ENCODE data around the gene SPPL2B. TPM values are rescaled to one million over a fixed set of nuclear protein-coding genes. Genes with fewer than 3 reads are reported as not detected.

The SPPL2B gene
- total RNA-seq, 4 donors from 2014 or later = 47.8 to 97.8 (median 67.3) TPM

DNA sequence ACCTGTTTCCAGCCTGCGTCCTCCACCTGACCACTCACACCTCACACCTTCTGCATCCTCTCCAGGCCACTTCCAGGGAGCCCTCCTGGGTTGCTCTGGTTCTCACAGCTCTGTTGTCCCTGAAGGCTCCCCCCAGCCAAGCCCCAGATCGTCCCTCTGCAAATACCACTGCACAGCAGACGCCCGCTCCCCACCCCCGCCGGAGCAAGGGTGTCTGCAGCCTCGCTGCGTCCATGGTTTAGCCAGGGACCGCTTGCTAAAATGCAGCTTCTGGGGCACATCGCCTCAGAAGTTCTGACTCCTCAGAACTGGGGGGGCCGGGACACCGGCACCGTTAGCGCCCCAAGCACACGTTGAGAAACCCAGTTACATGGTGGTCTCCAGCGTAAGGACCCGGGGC lies 21.5 kb upstream of the SPPL2B start:
- Histone ChIP-seq H3K9me3 (no peaks in the 10 kb centered on the region), H3K4me1 (peaks cover 0 to 10% of the 10 kb centered on the region in 2 donors), H3K27ac (no peak overlapping the region), H3K27me3 (peaks cover 20% of the 10 kb centered on the region), H3K36me3 (no peaks in the 10 kb centered on the region), H3K4me3 (replicated peaks in 1 of 3) (no peak overlapping the region)
- 55 to 62% methylated on average over 10 to 17 of the region's 17 CpGs for WGBS, 2 donors
- no peak for TF ChIP-seq POLR2A (IDR thresholded peaks at IDR 0.05)
- TF ChIP-seq, protein P1, sequence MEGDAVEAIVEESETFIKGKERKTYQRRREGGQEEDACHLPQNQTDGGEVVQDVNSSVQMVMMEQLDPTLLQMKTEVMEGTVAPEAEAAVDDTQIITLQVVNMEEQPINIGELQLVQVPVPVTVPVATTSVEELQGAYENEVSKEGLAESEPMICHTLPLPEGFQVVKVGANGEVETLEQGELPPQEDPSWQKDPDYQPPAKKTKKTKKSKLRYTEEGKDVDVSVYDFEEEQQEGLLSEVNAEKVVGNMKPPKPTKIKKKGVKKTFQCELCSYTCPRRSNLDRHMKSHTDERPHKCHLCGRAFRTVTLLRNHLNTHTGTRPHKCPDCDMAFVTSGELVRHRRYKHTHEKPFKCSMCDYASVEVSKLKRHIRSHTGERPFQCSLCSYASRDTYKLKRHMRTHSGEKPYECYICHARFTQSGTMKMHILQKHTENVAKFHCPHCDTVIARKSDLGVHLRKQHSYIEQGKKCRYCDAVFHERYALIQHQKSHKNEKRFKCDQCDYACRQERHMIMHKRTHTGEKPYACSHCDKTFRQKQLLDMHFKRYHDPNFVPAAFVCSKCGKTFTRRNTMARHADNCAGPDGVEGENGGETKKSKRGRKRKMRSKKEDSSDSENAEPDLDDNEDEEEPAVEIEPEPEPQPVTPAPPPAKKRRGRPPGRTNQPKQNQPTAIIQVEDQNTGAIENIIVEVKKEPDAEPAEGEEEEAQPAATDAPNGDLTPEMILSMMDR (IDR thresholded peaks at IDR 0.05) = no peak
- intact Hi-C loops (cut with DNase I) = no loop called here
- DNase-seq = no peak

DNA sequence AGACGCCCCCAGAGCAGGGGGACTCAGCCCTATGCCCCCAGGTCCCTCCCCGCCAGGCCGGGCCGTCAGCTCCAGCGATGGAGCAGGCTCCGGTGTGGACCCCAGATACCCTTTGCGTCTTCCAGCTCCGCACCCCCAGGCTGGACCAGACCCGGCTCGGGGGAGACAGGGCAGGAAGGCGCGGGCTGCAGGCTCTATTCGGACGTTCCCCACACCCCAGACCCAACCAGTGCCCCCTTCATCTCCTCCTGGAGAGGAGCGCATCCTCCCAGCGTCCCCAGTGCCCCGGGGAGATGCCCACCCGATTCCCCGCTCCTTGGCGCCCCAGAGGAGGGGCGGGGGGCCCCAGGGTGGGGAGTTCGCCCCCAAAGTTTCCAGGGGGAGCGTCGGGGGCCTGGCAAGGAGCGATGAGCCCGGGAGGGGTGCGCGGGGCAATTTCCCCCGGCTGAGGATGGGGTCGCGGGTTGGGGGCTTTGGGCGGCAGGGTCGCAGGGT lies 20.9 kb upstream of the SPPL2B start:
- Histone ChIP-seq H3K27ac (no peak overlapping the region), H3K9me3 (no peaks in the 10 kb centered on the region), H3K27me3 (peaks cover 18% of the 10 kb centered on the region), H3K4me1 (peaks cover 0 to 6% of the 10 kb centered on the region in 2 donors), H3K4me3 (replicated peaks in 1 of 3) (no peak overlapping the region), H3K36me3 (no peaks in the 10 kb centered on the region)
- DNase-seq = no peak
- intact Hi-C loops (cut with DNase I) = no loop called here
- 7% methylated on average over 11 of the region's 33 CpGs; no CpG with 5 or more reads in 1 of the 2 donors for WGBS, 2 donors
- TF ChIP-seq, protein P1 (IDR thresholded peaks at IDR 0.05) = no peak
- no peak for TF ChIP-seq POLR2A (IDR thresholded peaks at IDR 0.05)

- Histone ChIP-seq H3K9me3 (no peaks in the 10 kb centered on the region), H3K27me3 (peaks cover 17% of the 10 kb centered on the region), H3K27ac (no peak within 1 kb of the TSS), H3K4me3 (replicated peaks in 1 of 3) (no peak within 1 kb of the TSS), H3K36me3 (no peaks in the 10 kb centered on the region), H3K4me1 (peaks cover 0 to 3% of the 10 kb centered on the region in 2 donors)
- no peak for TF ChIP-seq POLR2A (IDR thresholded peaks at IDR 0.05)
- TF ChIP-seq, protein P1 (IDR thresholded peaks at IDR 0.05) = no peak
- 28 to 31% methylated on average over 3 to 5 of the region's 63 CpGs for WGBS, 2 donors
- DNase-seq = no peak
- intact Hi-C loops (cut with DNase I) = no loop called here
Observed at GRCh38 chr19:2308114-2308556, 20.3 kb upstream of the SPPL2B start, which contains the start of gene LINGO3. TSS of gene LINGO3 (minus strand) at chr19:2308154. CDS start at chr19:2291776, 16,378 bp downstream.

DNA sequence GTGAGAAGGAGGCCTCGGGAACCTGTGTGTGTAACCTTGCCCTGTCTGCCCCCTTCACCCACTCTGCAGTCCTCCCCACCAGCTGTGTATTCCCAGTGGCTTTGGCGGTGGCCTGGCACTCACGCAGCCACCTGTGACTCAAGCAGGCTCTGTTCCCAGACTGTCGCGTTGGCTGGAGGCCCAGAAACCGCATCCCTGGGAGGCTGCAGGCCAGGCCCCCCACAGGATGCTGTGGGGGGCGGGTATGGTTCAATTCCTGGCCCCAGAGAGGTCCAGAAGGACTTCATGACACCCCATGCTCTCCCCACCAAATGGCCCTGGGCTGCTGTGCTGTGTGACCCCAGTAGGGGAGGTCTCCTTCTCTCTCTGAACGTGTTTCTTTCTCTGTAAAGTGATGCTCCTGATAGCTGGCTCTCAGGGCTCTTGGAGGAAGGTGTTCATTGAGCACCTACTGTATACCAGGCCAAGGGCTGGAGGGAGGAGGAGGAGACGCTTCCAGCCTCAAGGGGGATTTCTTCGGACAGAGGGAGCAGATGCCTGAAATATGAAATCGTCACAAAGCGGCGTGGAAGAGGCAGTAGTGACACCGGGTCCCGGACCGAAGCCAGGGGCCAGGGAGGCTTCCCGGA lies 18.6 kb upstream of the SPPL2B start:
- H3K36me3 ChIP-seq = no peaks in the 10 kb centered on the region
- peaks cover 17% of the 10 kb centered on the region for H3K27me3 ChIP-seq
- no peak for TF ChIP-seq POLR2A (IDR thresholded peaks at IDR 0.05)
- TF ChIP-seq, protein P1 (IDR thresholded peaks at IDR 0.05) = no peak
- DNase-seq = peak; percentile 50 to 56
- H3K4me3 ChIP-seq (replicated peaks in 1 of 3) = no peak overlapping the region
- H3K9me3 ChIP-seq = no peaks in the 10 kb centered on the region
- intact Hi-C loops (cut with DNase I) = no loop called here
- WGBS, 2 donors = 46 to 64% methylated on average over 12 to 16 of the region's 17 CpGs
- peaks cover 0 to 3% of the 10 kb centered on the region in 2 donors for H3K4me1 ChIP-seq
- no peak overlapping the region for H3K27ac ChIP-seq

DNA sequence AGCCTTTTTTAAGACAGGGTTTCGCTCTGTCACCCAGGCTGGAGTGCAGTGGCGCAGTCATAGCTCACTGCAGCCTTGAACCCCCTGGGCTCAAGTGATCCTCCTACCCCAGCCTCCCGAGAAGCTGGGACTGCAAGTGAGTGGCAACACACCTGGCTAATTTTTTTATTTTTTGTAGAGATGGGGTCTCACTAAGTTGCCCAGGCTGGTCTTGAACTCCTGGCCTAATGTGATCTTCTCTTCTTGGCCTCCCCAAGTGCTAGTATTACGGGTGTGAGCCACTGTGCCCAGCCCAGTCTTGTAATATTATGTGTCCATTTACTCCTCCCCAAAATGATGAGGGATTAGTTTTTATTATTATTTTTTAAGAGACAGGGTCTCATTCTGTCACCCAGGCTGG lies 17.4 kb upstream of the SPPL2B start:
- H3K27me3 ChIP-seq = peaks cover 17% of the 10 kb centered on the region

More for the DNA sequence above, 17.4 kb upstream of the SPPL2B start:
- 92 to 95% methylated on average over 4 of the region's 4 CpGs for WGBS, 2 donors
- DNase-seq = no peak
- peaks cover 0 to 3% of the 10 kb centered on the region in 2 donors for H3K4me1 ChIP-seq
- no peak overlapping the region for H3K27ac ChIP-seq
- no peak overlapping the region for H3K4me3 ChIP-seq (replicated peaks in 1 of 3)
- TF ChIP-seq POLR2A (IDR thresholded peaks at IDR 0.05) = no peak
- TF ChIP-seq, protein P1 (IDR thresholded peaks at IDR 0.05) = no peak
- no peaks in the 10 kb centered on the region for H3K9me3 ChIP-seq
- H3K36me3 ChIP-seq = no peaks in the 10 kb centered on the region
- intact Hi-C loops (cut with DNase I) = no loop called here
